RWPE2 (cell line): Measurements from ENCODE around the gene FECH.
A peak's percentile ranks its signal among the peaks of the same experiment; 100 is the strongest.

Experiments
- ATAC-seq: fragments of 200-7000 bp; cut with Tn5 transposase; 3 replicates; pipeline ENCODE4 v1.9.1; 2021; ENCODE audit warnings: low read depth
- DNase-seq: peaks from one replicate; pipeline ENCODE4 v3.0.0-alpha.2; 2020; ENCODE audit warnings: low spot score
- H3K27ac ChIP-seq: fragments of 450-650 bp; 2 replicates; pipeline ENCODE4 v1.5.1; 2017; ENCODE audit warnings: mild to moderate bottlenecking; ENCODE audit not compliant: poor library complexity, severe bottlenecking
- H3K27me3 ChIP-seq: fragments of 250-450 bp; sonication (Bioruptor Pico); 2 replicates; pipeline ENCODE4 v1.5.1; 2021; ENCODE audit warnings: mild to moderate bottlenecking, moderate library complexity; ENCODE audit not compliant: insufficient read depth, poor library complexity, severe bottlenecking
- H3K36me3 ChIP-seq: fragments of 250-450 bp; sonication (Bioruptor Pico); 2 replicates; pipeline ENCODE4 v1.5.1; 2020; ENCODE audit warnings: low read depth, mild to moderate bottlenecking, moderate library complexity
- H3K4me1 ChIP-seq: fragments of 250-450 bp; sonication (Bioruptor Pico); 2 replicates; pipeline ENCODE4 v1.5.1; 2021; ENCODE audit warnings: mild to moderate bottlenecking, moderate library complexity; ENCODE audit not compliant: insufficient read depth, poor library complexity, severe bottlenecking
- H3K4me3 ChIP-seq: fragments of 250-450 bp; sonication (Bioruptor Pico); 2 replicates; pipeline ENCODE4 v1.5.1; 2021; ENCODE audit warnings: mild to moderate bottlenecking, moderate library complexity; ENCODE audit not compliant: severe bottlenecking
- H3K9me3 ChIP-seq: fragments of 250-450 bp; sonication (Bioruptor Pico); 2 replicates; pipeline ENCODE4 v1.5.1; 2021; ENCODE audit warnings: mild to moderate bottlenecking, moderate library complexity; ENCODE audit not compliant: severe bottlenecking
- TF ChIP-seq, protein P1 (sequence below): fragments of 450-650 bp; IDR thresholded peaks from one replicate; pipeline ENCODE4 v1.5.1; 2017; ENCODE audit warnings: mild to moderate bottlenecking, moderate library complexity; ENCODE audit not compliant: poor library complexity, severe bottlenecking

Gene FECH, protein sequence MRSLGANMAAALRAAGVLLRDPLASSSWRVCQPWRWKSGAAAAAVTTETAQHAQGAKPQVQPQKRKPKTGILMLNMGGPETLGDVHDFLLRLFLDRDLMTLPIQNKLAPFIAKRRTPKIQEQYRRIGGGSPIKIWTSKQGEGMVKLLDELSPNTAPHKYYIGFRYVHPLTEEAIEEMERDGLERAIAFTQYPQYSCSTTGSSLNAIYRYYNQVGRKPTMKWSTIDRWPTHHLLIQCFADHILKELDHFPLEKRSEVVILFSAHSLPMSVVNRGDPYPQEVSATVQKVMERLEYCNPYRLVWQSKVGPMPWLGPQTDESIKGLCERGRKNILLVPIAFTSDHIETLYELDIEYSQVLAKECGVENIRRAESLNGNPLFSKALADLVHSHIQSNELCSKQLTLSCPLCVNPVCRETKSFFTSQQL

DNA sequence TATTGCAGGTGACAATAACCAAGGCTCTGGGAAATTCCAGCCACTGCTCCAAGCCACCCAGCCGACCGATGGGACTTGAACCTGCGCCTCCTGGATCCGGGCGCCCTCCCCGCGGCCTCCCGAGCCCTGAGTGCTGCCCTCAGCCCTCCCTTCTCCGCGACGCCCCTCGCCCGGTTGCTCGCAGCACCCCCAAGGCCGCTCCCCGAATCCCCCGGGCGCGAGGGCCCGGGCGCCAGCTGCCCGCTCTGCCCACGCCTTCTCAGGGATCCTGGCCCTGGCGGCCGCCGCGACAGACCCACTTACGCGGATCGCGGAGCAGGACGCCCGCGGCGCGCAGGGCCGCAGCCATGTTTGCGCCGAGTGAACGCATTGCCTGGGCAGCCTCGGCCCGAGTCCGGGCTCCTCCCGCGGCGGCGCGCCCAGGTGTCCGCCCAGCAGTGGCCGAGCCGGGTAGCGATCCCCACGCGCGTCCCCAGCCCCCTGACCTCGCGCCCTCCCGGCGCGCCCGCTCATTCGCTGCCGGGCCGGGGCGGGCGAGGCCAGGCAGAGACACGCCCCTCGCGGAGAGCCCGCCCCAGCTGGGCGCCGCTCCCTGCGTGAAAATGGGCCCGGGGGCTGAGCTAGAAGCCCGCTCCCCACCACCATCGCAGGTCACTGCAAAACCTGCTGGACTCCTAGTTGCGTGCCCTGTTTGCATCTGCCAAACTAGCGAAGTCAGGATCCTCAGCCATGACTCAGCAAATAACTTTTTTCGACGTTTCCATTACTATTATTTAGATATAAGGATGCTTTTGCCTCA, at the start of gene FECH:
Gene FECH (minus strand): TSS at position 452 of the 799 bp plus-strand sequence. CDS start 82 bp downstream, at position 370.
- Histone ChIP-seq H3K27me3 (no peaks in the 10 kb centered on the region), H3K27ac (peak within 1 kb of the TSS; percentile 41), H3K36me3 (no peaks in the 10 kb centered on the region), H3K9me3 (no peaks in the 10 kb centered on the region), H3K4me1 (peaks cover 8% of the 10 kb centered on the region), H3K4me3 (peak within 1 kb of the TSS; percentile 82)
- TF ChIP-seq, protein P1, sequence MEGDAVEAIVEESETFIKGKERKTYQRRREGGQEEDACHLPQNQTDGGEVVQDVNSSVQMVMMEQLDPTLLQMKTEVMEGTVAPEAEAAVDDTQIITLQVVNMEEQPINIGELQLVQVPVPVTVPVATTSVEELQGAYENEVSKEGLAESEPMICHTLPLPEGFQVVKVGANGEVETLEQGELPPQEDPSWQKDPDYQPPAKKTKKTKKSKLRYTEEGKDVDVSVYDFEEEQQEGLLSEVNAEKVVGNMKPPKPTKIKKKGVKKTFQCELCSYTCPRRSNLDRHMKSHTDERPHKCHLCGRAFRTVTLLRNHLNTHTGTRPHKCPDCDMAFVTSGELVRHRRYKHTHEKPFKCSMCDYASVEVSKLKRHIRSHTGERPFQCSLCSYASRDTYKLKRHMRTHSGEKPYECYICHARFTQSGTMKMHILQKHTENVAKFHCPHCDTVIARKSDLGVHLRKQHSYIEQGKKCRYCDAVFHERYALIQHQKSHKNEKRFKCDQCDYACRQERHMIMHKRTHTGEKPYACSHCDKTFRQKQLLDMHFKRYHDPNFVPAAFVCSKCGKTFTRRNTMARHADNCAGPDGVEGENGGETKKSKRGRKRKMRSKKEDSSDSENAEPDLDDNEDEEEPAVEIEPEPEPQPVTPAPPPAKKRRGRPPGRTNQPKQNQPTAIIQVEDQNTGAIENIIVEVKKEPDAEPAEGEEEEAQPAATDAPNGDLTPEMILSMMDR: no peak
- DNase-seq: peak; percentile 61
- ATAC-seq: peak; percentile 85

DNA sequence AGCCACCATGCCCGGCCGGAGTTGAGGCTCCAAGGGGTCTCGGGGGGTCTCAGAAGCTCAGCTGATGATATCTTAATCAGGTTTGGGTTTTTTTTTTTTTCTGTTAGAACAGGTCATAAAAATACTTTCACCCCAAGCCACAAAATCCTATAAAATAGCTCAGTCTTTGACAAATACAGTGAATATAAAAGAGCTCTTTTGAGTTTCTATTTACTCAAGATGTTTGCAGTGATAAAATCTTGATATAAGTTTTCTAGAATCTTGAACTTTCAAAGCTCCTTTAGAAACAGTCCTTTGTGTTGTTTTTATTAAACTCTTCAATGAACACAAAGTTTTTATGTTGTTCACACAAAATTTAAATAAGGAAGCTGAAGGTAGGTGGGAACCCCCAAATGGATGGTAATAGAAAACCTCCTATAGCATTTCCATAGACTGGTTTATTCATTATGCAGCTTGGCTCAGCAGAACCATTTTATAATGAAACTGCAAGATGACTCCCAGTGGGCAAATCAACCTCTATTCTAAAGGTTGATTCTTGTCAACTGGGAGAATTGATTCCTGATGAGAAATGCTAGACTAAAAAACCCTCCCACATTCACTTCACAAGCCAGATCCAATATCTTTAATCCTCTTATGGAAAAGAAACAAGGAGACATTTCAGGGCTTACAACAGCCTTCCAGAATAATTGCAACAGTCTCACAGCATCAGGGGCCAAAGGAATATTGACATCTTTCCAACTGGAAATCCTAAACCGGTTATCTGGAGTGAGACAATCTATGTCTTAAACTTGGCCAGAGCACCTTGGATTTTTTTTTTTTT, 48.7 kb upstream of the FECH start:
- Histone ChIP-seq H3K27ac (no peak overlapping the region), H3K4me1 (no peaks in the 10 kb centered on the region), H3K27me3 (no peaks in the 10 kb centered on the region), H3K4me3 (no peak overlapping the region), H3K36me3 (no peaks in the 10 kb centered on the region), H3K9me3 (no peaks in the 10 kb centered on the region)
- no peak for DNase-seq
- no peak for ATAC-seq
- TF ChIP-seq, protein P1: no peak

DNA sequence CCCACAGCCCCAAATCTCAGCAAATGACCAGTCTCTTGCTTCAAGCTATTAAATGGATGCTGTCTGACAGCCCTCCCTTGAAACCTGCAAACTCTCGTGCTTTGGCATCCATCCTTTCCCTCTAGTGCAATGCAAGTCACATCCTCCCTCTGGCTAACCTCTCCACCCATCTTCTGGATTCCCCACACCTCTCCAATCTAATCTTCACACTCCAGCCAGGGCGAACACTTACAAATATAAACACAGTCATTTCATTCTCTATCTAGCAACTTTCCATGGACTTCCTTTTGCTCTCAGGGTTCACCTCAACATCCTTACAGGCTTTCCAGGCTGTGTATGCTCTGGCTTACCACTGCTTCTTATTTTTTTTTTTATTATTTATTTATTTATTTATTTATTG, 45.2 kb upstream of the FECH start:
- Histone ChIP-seq H3K36me3 (no peaks in the 10 kb centered on the region), H3K4me3 (no peak overlapping the region), H3K4me1 (no peaks in the 10 kb centered on the region), H3K9me3 (no peaks in the 10 kb centered on the region), H3K27me3 (no peaks in the 10 kb centered on the region), H3K27ac (no peak overlapping the region)
- TF ChIP-seq, protein P1: no peak
- ATAC-seq: no peak
- no peak for DNase-seq

DNA sequence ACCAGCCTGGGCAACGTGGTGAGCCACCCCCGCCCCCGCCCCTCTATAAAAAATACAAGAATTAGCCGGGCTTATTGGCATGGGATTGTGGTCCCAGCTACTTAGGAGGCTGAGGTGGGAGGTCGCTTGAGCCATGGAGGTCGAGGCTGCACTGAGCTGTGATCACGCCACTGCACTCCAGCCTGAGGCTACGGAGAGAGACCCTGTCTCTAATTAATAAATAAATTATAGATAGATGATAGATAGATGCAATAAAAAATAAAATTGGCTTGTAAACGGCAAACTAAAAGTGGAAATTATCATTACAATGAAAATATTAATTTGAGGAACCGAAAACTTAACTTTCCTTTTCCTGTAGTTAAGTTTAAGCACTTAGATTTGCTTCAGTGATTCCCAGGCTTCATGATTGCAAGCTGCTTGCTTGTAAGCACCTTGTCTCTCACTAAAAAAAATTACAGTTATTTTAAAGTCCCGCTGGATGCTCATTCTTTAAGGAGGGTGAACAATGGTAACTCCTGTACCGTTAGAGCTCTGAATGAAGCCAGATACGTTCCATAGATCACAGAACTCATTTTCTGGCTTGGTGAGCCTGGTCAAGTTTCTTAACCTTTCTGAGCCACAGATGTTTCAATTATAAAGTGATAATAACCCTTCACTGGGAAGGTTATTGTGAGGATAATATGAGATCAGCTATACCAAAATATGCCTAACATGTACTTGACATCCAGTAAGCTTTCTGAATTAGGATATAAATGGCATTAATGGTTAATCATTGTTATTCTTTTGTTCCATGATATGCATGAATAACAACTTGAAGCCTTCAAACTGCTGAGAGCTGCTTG, 44.5 kb upstream of the FECH start:
- H3K36me3 ChIP-seq: no peaks in the 10 kb centered on the region
- peak overlapping the region; percentile 53 for H3K4me3 ChIP-seq
- H3K27ac ChIP-seq: peak overlapping the region; percentile 43
- no peaks in the 10 kb centered on the region for H3K4me1 ChIP-seq
- TF ChIP-seq, protein P1: no peak
- no peaks in the 10 kb centered on the region for H3K9me3 ChIP-seq
- H3K27me3 ChIP-seq: no peaks in the 10 kb centered on the region
- ATAC-seq (no peak), DNase-seq (no peak)
